Measurements from ENCODE around the gene PBXIP1.

DNA sequence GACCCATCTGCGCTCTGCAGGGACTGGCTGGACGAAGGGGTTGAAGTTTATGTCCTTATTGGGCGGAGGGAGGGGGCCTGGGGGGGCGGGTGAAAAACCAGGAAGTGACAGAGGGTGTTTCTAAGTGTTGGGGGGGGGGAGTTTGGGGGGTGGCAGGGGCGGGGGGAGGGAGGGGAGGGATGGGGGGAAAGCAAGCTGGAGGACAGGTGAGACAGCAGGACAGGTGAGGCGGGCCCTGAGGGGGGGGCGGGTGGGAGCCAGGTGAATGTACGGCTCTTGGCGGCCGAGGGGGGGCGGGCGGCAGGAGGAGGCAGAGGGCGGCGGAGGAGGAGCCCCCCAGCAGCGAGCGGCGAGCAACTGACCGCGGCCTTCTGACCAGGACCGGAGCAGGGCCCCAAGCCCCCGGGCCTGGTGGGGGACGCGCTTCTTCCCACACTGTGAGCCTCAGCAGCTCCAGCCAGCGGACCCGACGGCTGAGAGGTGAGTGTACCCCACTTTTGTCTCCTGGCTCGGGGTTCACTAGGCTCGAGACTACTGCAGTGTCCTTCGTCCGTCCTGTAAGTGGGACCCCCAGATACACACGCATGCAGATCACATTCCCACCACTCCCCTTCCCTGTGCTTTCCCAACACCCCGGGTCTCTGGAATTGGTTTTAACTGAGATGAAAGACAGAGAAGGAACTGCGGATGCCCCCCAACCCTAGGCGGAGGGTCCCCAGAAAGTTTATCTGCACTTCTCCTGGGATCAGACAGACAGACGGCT lies 46.7 kb upstream of the PBXIP1 start, which contains the start of gene ZBTB7B:
- no peak for TF ChIP-seq CTCF (IDR thresholded peaks at IDR 0.05)
- no peak for TF ChIP-seq SMAD3 (CRISPR knock-in tag; IDR thresholded peaks at IDR 0.05; ENCODE audit: borderline replicate concordance)
- TF ChIP-seq ZBTB21 (CRISPR knock-in tag; IDR thresholded peaks at IDR 0.05; ENCODE audit: borderline replicate concordance), result no peak
- no peak for TF ChIP-seq E2F4 (CRISPR knock-in tag; IDR thresholded peaks at IDR 0.05; ENCODE audit: borderline replicate concordance, low read depth)
- TF ChIP-seq, protein P1, sequence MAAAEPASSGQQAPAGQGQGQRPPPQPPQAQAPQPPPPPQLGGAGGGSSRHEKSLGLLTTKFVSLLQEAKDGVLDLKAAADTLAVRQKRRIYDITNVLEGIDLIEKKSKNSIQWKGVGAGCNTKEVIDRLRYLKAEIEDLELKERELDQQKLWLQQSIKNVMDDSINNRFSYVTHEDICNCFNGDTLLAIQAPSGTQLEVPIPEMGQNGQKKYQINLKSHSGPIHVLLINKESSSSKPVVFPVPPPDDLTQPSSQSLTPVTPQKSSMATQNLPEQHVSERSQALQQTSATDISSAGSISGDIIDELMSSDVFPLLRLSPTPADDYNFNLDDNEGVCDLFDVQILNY (CRISPR knock-in tag; IDR thresholded peaks at IDR 0.05), result no peak
- no peak for TF ChIP-seq ATF1 (CRISPR knock-in tag; IDR thresholded peaks at IDR 0.05)
- TF ChIP-seq SP1 (CRISPR knock-in tag; conservative IDR thresholded peaks at IDR 0.05), result no peak

All from WTC11 (cell line).